HG03442 (cell line): Measurements from ENCODE around the gene MVB12B.
"Not testable (repeated sequence)": the region's sequence is repeated elsewhere in the genome, so short reads cannot be mapped to it uniquely, and the experiment has no call there.

ENCODE experiments used
- ATAC-seq: cut with Tn5 transposase; IDR thresholded peaks from one replicate; pipeline ENCODE4 v1.9.1; 2021; ENCODE audit warnings: mild to moderate bottlenecking, moderate library complexity; ENCODE audit not compliant: unreplicated experiment

The MVB12B gene

DNA sequence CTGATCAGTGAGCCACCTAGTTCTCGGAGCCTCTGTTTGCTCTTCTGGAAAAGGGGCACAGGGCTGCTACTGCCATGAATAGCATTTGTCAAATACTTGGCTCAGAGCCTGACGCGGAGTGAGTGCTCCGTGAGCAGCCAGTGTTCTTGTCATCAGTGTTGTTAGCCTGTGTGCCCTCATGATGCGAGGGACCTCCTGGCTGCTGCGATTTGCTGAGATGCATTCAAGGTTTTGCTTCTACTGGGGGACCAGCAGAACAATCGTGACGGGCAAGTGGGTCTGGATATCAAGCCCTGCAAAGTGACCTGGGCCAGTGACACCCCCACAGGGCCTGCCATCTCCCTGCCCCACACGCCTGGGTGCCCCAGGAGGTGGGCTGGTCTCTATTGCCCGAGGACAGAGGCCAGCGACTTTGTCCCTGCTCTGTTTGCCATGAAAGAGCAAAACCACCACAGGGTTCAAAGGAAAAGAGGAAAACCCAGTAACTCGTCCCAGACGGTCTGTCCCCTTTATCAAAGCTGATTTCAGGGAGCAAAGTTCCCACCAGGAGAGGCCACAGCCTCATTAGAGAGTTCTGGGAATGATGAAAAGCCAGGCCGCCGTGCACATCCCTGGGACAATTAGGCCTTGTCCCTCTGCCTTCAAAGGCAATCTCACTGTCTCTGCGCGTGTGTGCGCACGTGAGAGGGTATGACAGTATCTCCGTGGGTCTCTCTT lies 200.6 kb downstream of the MVB12B start:
- ATAC-seq: no peak

- ATAC-seq: no peak
Observed at GRCh38 chr9:126528111-126528510, 201.5 kb downstream of the MVB12B start.

- no peak for ATAC-seq
Observed at GRCh38 chr9:126528915-126529314, 202.3 kb downstream of the MVB12B start.

GRCh38 chr9:126531035-126531571 lies 204.5 kb downstream of the MVB12B start:
- no peak for ATAC-seq

DNA sequence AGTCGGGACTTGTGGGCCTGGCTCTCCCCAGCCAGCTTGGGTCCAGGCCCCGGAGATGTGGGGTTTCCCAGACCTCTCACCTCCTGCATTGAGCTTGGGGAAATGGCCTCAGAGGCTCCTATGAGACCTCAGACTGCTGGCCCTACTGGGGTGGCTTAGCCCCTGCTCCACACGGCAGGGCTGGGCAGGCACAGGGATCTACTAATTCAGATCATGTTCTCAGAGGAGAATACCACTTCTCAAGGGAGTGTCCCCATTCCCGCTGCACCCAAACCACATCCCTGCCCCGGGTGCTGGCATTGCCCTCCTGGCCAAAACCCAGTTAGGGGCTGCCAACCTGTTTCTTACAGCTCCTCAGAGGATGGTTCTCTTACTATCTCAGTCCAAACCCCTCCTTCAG lies 205.0 kb downstream of the MVB12B start:
- no peak for ATAC-seq

GRCh38 chr9:126532019-126532462 lies 205.4 kb downstream of the MVB12B start:
- no peak for ATAC-seq

DNA sequence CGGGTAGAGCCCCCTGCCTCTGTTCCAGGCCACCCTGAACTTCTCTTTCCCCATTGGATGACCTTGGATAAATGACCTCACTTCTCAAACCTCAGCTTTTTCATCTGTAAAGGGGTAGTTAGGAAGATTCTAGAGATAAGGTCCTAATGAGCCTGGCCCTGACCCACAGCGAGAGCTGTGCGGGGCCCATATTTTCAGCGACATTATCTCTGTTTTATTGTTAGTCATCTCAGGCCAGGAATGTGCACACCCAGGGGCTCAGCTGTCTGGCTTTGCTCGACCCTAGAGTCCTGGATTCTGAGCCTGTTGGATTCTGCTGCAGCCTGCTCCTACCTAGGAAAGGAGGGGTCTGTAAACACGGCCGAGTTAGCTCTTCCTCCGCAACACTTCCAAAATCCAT lies 205.9 kb downstream of the MVB12B start:
- ATAC-seq: no peak

- ATAC-seq: no peak
Observed at GRCh38 chr9:126532951-126533925, 206.6 kb downstream of the MVB12B start.

DNA sequence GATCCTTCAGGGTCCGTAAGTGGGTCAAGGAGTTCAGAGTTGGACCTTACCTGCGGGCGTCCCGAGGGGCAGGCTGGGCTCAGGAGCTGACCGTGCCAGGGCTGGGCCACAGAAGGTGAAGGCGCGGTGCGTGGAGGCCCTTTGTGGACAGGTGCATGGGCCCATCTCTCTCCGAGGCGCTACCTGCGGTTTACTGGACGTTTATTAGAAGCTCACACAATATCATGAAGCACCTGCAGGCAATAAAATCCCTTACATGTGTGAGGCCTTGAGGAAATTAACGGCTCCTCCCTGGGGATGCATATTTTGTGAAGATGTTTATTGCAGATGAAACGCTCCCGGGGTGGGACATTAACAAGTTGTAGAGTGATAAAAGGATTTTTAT lies 207.3 kb downstream of the MVB12B start:
- no peak for ATAC-seq

DNA sequence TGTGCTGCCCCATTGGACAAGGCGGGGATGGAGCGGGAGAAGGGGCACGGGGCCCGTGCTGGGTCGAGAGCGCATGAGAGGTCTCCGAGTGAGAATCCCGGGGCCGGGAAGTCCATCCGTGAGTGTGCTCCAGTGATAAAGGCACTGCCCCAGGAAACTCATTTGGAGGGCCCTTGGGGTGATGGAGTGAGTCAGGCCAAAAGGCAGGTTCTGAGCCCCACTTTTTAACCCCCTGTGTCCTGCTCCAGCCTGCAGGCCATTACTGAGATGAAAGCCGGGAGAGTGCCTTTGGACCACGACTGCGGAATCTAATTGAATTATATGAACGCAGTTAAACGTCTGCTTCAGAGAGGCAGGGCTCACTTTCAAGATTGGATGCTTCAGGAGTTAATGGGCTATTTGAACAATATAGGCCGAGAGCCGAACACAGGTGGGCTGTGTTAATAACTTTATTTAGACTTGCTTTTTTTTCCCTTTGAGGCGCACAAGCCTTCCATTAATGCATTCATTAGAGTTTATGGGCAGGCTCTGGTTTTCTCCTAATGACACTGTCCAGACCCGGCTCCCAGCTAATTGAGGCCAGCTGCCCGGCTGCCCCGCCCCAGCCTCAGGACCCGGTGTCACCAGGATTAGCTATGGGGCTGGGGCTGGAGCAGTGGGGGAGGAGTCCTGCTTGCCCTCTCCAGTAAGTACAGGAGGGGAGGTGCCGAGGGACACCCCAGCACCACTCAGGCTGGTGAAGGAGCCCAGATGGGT lies 208.0 kb downstream of the MVB12B start:
- ATAC-seq: no peak

DNA sequence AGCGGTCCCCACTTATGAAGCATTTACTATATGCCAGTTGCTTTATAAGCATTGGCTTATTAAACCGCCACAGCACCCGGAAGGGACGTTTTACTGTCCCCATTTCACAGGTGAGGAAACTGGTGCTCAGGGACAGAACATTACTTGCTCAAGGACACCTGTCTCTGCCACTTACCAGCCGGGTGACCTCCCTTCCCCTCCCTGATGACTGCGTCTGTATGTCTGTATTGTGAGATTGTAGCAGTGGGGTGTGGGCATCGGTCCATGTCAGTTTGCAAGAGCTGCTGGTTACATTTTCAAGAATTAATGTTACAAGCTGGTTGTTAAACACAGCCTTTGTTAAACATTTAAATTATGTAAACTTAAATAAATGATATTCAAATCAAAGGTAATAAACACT lies 209.5 kb downstream of the MVB12B start:
- no peak for ATAC-seq

DNA sequence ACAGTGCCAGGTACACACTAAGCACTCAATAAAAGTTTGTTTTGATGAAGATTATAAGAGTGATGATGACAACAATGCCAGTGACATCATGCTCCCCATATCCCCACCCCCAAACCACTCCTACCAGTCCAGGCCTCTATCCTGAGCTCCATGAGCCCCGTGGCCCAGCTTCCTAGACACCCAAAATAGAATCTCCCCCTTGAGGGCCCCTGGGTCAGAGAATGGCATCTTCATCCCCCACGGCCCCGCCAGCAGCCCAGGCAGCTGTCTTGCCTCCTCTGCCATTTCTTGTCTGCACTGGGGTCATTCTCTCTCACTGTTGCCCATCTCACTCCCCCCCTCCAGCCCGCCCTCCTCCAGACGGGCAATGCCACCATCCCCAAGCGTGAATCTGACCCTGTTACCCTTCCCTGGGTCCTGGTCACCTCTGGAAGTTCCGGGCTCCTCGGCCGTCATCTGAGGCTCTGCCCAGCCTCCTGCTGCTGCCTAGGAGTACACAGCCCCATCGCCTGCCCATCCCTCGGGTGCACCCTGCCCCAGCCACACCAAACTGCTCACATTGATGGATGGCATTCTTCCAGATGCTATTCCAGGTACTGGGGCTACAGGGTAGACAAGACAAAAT lies 210.3 kb downstream of the MVB12B start:
- no peak for ATAC-seq

- ATAC-seq: no peak
Observed at GRCh38 chr9:126538550-126538949, 211.9 kb downstream of the MVB12B start.

DNA sequence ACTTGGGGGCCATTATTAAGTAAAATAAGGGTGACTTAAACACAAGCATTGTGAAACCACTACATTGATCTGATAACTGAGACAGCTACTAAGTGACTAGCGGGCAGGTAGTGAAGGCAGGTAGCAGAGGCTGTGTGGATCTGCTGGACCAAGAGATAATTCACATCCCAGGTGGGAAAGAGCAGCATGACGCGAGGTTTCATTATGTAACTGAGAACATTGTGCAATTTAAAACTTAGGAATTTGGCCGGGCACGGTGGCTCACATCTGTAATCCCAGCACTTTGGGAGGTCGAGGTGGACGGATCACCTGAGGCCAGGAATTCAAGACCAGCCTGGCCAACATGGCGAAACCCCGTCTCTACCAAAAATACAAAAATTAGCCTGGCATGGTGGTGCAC lies 213.8 kb downstream of the MVB12B start:
- not testable (repeated sequence) for ATAC-seq

DNA sequence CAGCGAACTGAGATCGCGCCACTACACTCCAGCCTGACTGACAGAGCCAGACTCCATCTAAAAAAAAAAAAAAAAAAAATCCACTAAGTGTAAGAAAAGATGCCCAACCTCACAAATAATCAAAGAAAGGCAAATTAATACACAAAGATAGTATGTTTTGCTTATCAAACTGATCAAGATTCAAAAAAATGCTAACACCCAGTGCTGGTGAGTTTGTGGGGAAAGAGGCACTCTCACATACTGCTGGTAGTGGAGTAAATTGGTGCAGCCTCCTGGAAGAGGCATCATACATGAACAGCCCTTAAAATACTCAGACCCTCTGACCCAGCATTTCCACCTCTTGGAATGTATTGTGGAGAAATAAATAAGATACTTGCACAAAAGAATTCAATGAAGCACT lies 216.9 kb downstream of the MVB12B start:
- no peak for ATAC-seq

DNA sequence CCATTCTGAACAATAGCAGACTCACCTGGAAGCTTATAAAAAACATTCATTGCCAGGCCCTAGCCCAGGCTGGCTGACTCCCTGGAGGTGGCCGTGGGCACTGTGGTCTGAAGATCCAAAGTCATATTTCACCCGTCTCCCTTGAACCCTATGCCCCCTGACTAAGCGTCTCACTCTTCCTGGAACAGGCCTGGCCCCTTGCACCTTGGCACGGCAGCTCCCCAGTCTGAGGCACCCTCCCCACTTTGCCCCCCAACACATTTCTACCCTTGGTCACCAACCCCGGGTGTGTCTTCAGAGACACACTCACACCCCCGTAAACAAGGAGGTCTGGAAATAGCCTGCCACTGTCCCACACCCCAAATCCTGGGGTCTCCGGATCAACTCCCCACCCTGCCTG lies 218.5 kb downstream of the MVB12B start:
- no peak for ATAC-seq

- ATAC-seq: no peak
Observed at GRCh38 chr9:126546036-126546435, 219.4 kb downstream of the MVB12B start.

DNA sequence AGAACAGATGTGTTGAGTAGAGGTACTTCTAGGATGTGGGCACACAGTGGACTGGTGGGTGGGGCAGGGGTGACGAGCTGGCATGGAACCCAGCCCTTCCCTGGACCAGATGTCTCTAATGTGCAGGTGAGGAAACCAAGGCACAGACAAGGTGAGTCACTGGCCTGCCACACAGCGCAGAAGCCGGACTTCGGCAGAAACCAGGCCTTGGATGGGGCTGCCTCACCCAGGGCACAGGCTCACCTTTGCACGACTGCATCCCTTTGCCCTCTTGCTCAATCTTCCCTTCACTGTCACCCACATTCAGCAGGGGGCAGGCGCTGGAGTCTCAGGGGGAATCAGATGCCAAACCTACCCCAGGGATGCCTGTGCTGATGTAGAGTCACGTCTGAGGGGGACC lies 221.7 kb downstream of the MVB12B start:
- no peak for ATAC-seq

GRCh38 chr9:126549246-126550006 lies 222.8 kb downstream of the MVB12B start:
- no peak for ATAC-seq

DNA sequence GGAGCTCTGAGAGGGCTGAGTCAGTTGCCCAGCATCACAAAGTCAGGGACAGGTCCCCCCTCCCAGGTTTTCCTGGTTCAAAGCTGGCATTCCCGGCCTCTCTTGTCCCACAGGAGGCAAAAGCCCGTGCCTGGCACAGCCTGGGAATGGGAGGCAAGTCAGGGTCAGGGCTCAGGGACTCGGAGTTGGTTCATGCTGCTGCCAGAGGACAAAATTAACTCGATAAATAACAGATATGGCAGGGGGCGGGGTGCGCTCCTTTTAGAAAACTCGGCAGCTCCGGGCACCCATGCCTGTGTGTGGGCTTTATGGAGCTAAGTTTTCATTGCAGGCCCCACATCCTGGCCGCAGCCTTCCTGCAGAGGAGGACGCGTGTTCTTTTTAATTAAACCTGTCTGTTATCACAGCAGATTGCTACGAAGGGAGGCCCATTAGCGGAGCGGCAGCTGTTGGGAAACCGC lies 224.3 kb downstream of the MVB12B start:
- no peak for ATAC-seq
